Ovary (tissue), 3 donors: ENCODE data around the gene PKD1L1.

Experiments
- CTCF ChIP-seq, 3 donors: fragments of 450-650 bp in 2 of 3; fragments of 200-600 bp in 1 of 3; IDR thresholded peaks; one replicate each; pipeline versions ENCODE4 v1.5.1 to v1.8.0; 2016 to 2022; ENCODE audit warnings: antibody characterized with exemption in 3 of 3, mild to moderate bottlenecking in 1 of 3
- EP300 ChIP-seq: sonication (generic); formaldehyde crosslinking; IDR thresholded peaks from one replicate; pipeline ENCODE4 v1.6.1; 2017; ENCODE audit warnings: antibody characterized with exemption
- POLR2A ChIP-seq: fragments of 450-650 bp; IDR thresholded peaks from one replicate; pipeline ENCODE4 v1.6.1; 2017; ENCODE audit warnings: antibody characterized with exemption, mild to moderate bottlenecking, moderate library complexity
- donor health status: DM: no; HTN: no; CAD: no.

GRCh38 chr7:47943676-47944474, 4.4 kb downstream of the PKD1L1 start:
- TF ChIP-seq CTCF (IDR thresholded peaks at IDR 0.05), result no peak
- TF ChIP-seq POLR2A, result no peak
- TF ChIP-seq EP300, result no peak
